ENCODE data around the gene CD79B. TPM values are rescaled to one million over a fixed set of nuclear protein-coding genes. Genes with fewer than 3 reads are reported as not detected.

The CD79B gene
- total and polyA plus RNA-seq, 10 of the 15 experiments (the other 5 are each of a cell fraction or from before 2014, with no cell fraction given) = 17.5 to 148 (median 79.1) TPM

DNA sequence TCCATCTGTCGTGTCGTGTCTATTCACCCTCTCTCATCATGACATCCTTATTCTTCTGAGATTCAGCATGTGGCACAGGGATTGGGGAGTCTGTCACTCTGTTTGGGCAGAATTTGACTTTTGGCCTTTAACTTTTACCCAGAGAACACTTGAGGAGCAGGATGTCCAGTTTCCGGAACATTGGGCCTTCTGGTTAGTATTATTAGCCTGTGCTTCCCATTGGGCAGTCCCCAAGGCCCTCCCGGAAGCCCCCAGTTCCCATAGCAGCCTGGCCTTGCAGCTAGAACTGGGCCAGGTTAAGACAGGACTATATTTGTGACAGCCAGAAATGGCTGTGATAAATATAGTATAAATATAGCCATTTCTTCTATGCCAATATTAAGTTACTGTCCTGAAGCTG, 31.0 kb upstream of the CD79B start:
- intact Hi-C loops (cut with micrococcal nuclease; ENCODE audit: unreplicated experiment) = no loop called here
- 72% methylated on average over 4 of the region's 4 CpGs for WGBS (ENCODE audit: insufficient coverage, insufficient replicate concordance, low lambda C conversion rate, missing lambda C conversion rate)
- Histone ChIP-seq H3K4me1 (ENCODE audit: control insufficient read depth, insufficient read depth, low read length) (peaks cover 12% of the 10 kb centered on the region), H3K27me3 (replicated peaks in 1 of 2; ENCODE audit: control insufficient read depth in 2 of 2, insufficient read depth in 2 of 2, low read length in 1 of 2) (no peaks in the 10 kb centered on the region), H3K79me2 (ENCODE audit: control insufficient read depth, insufficient read depth, low read length) (no peaks in the 10 kb centered on the region), H3K27ac (ENCODE audit: control insufficient read depth, insufficient read depth) (no peak overlapping the region), H3K36me3 (ENCODE audit: control insufficient read depth in 2 of 2, insufficient read depth in 2 of 2, low read length in 1 of 2) (no peaks in the 10 kb centered on the region), H3K9me3 (replicated peaks; ENCODE audit: control insufficient read depth, insufficient read depth, low read length) (no peaks in the 10 kb centered on the region; the same call in 2 of the 3 replicates), H2AFZ (ENCODE audit: control insufficient read depth, low read depth, low read length) (no peak overlapping the region), H3K4me2 (ENCODE audit: control insufficient read depth, insufficient read depth) (no peak overlapping the region), H4K20me1 (ENCODE audit: control insufficient read depth, insufficient read depth) (no peaks in the 10 kb centered on the region), H3K9ac (ENCODE audit: control insufficient read depth, insufficient read depth, low read length) (no peak overlapping the region), H3K4me3 (no peak overlapping the region)
- FAIRE-seq = no peak
- ChIA-PET SMC1A (ENCODE audit: uncharacterized antibody, unreplicated experiment) (interaction anchor here (1.6 kb wide), 1 partner anchor 17 kb away, joined by 4 read pairs; no protein-coding TSS in a partner anchor), POLR2A (no interaction called here), RAD21 (ENCODE audit: unreplicated experiment) (no interaction called here), CTCF (interaction anchor here (1.3 to 1.5 kb wide), 2 partner anchors 17 to 44 kb away, joined by 6 to 7 read pairs; partner anchors contain the start of gene GH1)
- BruUV-seq (replicated peaks) = no TSS peak
- no peak for DNase-seq (ENCODE audit: low read depth, low spot score)
- no peak for ATAC-seq
- in situ Hi-C loops (cut with MboI) = no loop called here
- TF ChIP-seq NBN (IDR thresholded peaks at IDR 0.05) (no peak), HDGF (IDR thresholded peaks at IDR 0.05) (no peak), MTA2 (IDR thresholded peaks at IDR 0.05; ENCODE audit: low read depth) (no peak), RAD21 (IDR thresholded peaks at IDR 0.05; ENCODE audit: insufficient read depth, low read depth, low read length) (no peak), ZNF384 (IDR thresholded peaks at IDR 0.05; ENCODE audit: borderline replicate concordance, low read depth, low read length) (no peak), IRF4 (IDR thresholded peaks at IDR 0.05; ENCODE audit: low read depth, low read length) (no peak), PAX5 (IDR thresholded peaks at IDR 0.05; ENCODE audit: borderline replicate concordance, low read depth, low read length) (no peak), PAX8 (IDR thresholded peaks at IDR 0.05) (no peak), TCF7 (IDR thresholded peaks at IDR 0.05; ENCODE audit: borderline replicate concordance) (no peak), TCF3 (IDR thresholded peaks at IDR 0.05; ENCODE audit: borderline replicate concordance, insufficient read depth, low read depth, low read length) (no peak), EZH2 (IDR thresholded peaks at IDR 0.05; ENCODE audit: borderline replicate concordance, control insufficient read depth, low read depth, low read length) (no peak)
- TF ChIP-seq, protein P1, sequence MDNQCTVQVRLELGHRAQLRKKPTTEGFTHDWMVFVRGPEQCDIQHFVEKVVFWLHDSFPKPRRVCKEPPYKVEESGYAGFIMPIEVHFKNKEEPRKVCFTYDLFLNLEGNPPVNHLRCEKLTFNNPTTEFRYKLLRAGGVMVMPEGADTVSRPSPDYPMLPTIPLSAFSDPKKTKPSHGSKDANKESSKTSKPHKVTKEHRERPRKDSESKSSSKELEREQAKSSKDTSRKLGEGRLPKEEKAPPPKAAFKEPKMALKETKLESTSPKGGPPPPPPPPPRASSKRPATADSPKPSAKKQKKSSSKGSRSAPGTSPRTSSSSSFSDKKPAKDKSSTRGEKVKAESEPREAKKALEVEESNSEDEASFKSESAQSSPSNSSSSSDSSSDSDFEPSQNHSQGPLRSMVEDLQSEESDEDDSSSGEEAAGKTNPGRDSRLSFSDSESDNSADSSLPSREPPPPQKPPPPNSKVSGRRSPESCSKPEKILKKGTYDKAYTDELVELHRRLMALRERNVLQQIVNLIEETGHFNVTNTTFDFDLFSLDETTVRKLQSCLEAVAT (IDR thresholded peaks at IDR 0.05) = no peak
- TF ChIP-seq, protein P2, sequence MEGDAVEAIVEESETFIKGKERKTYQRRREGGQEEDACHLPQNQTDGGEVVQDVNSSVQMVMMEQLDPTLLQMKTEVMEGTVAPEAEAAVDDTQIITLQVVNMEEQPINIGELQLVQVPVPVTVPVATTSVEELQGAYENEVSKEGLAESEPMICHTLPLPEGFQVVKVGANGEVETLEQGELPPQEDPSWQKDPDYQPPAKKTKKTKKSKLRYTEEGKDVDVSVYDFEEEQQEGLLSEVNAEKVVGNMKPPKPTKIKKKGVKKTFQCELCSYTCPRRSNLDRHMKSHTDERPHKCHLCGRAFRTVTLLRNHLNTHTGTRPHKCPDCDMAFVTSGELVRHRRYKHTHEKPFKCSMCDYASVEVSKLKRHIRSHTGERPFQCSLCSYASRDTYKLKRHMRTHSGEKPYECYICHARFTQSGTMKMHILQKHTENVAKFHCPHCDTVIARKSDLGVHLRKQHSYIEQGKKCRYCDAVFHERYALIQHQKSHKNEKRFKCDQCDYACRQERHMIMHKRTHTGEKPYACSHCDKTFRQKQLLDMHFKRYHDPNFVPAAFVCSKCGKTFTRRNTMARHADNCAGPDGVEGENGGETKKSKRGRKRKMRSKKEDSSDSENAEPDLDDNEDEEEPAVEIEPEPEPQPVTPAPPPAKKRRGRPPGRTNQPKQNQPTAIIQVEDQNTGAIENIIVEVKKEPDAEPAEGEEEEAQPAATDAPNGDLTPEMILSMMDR (IDR thresholded peaks at IDR 0.05 in 2 of 3, conservative IDR thresholded peaks at IDR 0.05 in 1 of 3; ENCODE audit: control insufficient read depth in 2 of 3, extremely low read depth in 1 of 3, insufficient read depth in 1 of 3, low read depth in 3 of 3, low read length in 3 of 3) = no peak

Measured in GM12878 (cell line).